GM15510 (cell line): ENCODE measurements around the gene KLHL29.

Source experiments
- POLR2A ChIP-seq: IDR thresholded peaks from 3 replicates; pipeline ENCODE4 v1.6.1; 2011; ENCODE audit warnings: borderline replicate concordance; ENCODE audit not compliant: insufficient read length; ENCODE audit errors: extremely low read depth

The KLHL29 gene

DNA sequence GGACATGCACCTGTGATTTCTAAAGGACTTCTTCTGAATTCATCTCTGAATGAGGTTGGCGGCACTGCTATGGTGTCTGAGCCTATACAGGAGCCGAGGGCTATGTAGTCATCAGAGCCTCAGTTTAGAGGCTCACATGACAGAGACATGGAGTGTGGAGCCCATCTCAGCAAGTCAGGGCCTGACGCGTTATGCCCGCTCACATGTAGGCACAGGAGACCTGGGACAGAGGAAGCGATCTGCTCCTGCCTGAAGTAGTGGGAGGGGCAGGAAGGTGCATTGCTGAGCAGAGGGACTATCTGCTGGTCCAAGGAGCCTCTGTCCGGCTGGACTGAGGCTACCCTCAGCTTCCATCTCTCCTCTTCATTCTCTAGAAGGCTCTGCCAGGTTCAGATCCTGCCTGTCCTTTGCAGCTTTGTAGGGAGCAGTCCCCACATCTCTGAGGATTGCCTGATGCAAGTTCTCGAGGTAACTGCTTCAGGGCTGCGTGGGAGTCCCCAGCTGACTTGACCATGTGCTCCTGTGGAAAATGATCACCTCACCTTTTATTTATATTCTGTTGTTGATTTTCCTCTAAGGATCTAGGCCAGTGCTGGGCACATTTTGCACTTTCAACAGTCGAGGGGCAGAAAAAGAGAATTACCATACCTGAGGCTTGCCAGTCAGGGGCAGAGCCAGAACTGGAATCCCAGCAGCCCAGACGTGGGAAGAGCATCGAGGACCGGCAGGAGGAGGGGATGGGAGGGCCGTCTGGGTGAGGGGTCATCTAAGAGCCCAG lies 16.6 kb downstream of the KLHL29 start:
- TF ChIP-seq POLR2A = no peak

DNA sequence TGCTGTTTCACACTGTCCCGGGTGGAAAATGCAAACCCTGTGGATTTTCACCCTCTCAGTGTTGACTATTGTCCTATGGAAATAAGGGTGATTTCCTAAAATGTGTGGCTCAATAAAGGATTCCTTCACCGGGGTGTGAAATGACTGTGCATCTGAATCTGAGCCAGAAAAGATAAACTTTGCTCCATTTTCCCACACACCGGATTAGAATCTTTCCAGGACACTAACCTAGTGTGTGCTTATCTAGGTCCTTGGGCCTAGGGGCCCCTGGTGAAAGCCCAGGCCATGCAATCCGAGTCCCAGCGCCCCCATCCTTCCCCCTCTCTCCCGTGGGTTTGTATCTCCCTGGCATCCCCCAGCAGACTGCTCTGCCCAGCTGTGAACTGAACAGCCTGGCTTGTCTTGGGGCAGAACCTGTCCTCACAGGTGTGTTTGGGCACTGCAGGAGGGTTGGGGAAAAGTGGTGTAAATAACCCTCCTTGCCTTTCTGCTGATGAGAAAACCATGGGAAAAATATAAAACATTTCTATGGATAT lies 17.3 kb downstream of the KLHL29 start:
- no peak for TF ChIP-seq POLR2A

DNA sequence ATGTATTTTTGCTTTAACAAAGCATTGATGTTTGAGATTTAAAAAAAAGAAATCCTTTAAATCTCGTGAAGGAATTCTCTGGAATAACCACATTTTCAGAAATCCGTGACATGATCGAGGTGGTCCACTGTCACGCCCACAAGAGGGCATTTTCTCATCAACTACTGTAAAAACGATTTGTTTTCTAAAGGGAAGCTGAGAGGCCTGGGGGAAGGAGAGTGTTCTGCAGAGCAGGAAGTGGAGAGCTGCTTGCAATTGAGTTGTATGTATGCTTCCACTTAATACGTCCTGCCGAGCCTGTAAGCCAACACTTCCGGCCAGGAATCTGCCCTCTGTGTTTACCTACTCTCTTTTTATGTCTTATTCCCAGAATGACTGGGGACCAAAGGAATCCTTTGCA lies 19.4 kb downstream of the KLHL29 start:
- no peak for TF ChIP-seq POLR2A

DNA sequence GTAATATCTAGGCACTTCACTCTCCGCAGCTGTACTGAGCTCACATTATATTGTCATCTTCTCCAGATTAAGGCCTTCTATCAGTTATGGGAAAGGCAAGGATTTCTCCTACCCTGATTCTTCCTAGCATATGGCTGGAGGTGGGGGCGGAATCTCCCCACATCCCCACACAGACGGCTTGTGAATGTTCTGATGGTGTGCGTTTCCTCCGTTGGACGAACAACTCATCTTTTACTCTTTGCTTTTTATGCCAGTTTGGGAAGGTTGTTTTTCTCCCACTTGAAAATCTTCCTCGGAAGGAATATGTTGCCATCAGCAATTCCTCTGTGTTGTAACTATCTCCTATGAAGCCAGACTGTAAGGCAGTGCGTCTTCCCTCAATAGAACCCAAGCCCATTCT lies 24.3 kb downstream of the KLHL29 start:
- TF ChIP-seq POLR2A = no peak

DNA sequence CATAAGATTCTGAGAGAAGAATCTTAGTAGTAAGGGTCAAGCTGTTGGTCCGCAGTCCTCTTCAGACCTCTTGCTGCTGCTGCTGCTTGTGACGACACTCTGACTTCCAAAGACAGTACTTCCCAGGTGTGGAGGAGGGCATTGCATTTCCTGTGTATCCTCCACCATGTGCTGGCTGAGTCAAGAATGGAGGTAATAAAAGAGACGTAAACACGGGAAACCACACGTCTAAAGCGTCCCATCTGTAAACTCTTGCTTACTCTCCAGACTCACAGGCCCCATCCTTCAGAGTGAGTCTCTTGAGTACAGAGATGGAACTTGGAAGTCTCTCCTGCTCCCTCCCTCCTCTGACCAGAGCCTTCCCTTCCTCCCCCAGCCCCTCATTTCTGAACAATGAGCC lies 25.6 kb downstream of the KLHL29 start:
- TF ChIP-seq POLR2A = no peak

DNA sequence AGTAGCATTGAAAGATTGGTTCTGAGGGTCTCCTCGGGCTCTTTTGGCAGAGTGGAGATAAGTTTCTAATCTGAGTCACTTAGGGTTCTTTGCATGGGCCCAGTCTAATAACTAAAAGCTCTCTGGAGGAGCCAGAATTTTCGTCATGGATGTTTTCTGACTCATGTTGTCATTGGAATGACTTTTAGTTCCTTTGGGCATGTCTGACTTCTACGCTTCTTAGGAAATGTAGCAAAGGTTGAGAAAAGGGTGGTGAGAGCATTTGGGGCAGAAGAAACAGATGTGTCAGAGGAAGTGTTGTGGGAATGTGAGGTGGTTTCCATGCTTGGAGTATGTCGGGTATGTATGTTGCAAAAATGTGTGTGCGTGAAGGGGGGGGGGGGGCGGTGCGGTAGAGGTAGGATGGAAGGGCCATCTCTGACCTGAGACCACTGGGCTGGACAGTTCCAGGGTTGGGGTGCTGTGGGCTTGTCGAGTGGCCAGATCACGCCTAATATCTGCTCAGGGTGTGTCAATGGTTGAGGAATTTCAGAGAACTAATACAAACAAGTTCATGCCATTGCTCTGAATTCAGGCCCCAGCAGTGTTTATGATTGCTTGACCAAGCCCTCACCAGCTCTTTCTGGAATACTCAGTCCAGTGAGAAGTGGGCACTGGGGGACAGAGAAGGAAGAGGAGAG lies 26.9 kb downstream of the KLHL29 start:
- TF ChIP-seq POLR2A = no peak

DNA sequence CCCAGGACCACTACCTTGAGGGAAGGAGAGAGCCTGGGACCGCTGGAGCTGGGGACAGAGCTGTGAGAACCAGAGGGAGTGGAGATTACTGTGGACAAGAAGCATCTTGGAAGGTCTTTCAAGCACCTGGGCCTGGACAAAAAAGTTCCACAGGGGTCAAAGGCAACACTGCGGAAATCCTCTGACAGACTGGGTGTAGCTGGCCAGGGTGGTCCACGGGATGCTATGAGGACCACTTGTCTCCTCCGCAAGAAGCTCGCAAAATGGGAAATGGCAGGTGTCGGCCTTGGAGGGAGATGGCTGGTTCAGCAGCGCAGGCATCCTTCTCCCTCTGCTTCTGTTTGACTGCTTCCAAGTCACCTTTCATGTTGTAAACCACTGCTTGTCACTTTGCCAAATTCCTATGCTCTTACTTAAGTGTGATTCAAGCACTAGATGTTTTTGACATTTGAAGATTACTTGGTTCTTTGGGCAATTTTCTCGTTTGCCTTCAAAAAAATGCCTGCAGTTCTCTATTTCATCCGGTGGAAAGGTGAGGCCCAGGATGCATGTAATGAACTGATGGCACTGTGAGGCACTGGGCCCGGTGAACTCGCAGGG lies 27.7 kb downstream of the KLHL29 start:
- no peak for TF ChIP-seq POLR2A

DNA sequence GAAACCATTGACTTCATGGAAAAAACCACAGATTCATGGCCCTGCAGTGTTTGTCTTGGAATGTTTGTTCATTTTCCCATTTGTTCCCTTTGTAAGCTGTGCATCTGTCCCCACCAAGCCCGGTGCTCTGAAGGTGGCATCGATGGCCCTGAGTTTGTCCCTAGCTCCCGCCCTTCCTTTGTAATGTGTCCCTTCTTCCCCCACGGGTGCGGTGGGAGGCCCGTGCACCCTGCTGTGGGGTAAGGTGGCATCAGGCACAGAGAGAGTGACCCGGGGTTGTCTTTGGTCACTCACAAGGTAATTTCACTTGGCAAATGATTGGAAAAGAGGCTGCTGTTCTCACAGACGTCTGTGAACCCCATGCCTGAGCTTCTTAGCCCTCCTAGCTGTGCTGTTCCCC lies 28.7 kb downstream of the KLHL29 start:
- no peak for TF ChIP-seq POLR2A

DNA sequence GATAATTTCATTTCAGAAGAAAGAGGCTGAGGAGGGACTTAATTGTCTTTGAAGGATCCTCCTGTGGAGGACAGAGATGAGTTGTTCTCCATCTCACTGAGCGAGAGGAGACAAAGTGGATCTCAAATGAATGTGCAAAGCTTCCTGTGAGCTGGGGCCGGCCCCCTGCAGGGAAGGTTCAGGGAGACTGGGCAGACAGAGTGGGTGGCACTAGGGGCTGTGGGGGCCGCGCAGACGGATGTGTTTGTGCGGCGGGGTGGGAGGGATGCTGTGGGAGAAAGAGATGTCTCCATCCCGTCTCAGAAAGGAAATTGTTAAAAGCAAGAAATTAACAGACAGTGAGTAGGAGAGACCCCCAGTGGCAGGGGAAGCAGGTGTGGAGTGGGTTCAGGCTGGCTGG lies 29.1 kb downstream of the KLHL29 start:
- no peak for TF ChIP-seq POLR2A

DNA sequence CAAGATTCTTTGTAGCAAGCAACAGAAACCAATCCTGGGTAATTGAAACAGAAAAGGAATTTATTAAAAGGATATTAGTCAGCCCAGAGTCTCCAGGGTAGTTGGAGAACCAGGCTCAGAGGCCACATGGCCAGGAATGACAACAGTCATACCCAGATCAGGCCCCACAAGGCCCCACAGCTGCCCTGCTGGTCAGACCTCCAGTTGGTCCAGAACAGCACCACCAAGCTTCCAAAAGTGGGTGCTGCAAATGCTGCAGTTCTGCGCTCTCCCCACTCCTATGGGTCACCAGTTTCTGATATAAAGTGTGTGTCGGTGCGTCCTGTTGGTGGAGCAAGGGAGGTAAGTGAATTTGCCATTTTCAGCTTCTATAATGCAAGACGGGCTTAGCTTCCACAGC lies 29.9 kb downstream of the KLHL29 start:
- TF ChIP-seq POLR2A = no peak

DNA sequence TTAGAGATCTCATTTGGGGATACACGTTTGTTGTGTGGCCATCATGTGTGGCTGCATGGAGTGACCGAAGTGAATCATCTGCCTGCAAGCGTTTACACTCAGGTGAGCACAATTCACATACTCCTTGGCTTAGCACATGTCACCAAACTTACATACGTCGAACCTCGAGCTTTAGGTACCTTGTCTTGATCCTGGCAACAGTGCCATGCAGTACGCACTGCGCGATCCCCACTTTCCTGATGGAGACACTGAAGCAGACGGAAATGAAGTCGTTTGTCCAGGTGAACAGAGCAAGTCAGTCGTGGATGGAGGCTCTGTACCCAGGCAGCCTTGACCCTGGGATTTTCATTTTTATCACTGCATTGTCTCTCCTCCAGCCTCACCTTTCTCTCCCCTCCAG lies 32.3 kb downstream of the KLHL29 start:
- TF ChIP-seq POLR2A = no peak

DNA sequence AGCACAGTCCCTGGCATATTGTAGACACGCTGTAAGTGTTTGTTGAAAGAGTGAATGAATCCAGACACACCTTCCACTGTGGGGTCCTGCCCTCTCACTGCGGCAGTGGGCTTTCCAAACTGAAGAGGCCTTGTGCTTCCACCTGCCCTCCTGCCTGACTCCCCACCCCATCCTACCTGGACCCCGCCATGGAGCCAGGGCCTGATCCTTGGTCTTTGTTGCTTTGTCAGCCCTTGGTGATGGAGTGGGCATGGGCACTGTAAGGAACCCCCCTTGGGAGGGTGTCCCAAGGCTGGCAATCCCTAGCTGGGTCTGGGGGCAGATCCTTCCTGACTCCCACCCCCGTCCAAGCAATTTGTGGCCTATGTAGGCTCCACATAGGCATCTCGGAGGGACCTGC lies 33.1 kb downstream of the KLHL29 start:
- TF ChIP-seq POLR2A = no peak

DNA sequence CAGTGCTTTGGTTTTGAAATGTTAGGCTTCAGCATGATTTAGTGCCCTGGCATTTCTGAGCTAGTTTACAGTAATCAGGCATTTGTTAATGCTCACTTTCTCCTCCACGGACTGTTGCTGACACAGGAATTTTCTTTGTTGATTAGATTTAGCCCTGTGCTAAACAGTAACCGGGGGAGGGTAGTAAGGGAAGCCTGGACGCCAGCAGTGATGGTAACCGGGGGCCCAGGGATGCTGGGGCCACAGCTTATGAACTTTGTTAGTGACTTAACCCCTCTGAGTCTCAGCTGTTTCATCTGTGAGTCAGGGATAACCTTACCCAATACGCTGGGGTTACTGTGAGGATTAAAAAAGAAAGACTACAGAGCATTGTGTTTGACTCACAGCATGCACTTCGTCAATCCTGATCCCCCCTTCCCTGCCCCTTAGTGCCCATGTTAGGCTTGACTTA lies 33.5 kb downstream of the KLHL29 start:
- TF ChIP-seq POLR2A = no peak

DNA sequence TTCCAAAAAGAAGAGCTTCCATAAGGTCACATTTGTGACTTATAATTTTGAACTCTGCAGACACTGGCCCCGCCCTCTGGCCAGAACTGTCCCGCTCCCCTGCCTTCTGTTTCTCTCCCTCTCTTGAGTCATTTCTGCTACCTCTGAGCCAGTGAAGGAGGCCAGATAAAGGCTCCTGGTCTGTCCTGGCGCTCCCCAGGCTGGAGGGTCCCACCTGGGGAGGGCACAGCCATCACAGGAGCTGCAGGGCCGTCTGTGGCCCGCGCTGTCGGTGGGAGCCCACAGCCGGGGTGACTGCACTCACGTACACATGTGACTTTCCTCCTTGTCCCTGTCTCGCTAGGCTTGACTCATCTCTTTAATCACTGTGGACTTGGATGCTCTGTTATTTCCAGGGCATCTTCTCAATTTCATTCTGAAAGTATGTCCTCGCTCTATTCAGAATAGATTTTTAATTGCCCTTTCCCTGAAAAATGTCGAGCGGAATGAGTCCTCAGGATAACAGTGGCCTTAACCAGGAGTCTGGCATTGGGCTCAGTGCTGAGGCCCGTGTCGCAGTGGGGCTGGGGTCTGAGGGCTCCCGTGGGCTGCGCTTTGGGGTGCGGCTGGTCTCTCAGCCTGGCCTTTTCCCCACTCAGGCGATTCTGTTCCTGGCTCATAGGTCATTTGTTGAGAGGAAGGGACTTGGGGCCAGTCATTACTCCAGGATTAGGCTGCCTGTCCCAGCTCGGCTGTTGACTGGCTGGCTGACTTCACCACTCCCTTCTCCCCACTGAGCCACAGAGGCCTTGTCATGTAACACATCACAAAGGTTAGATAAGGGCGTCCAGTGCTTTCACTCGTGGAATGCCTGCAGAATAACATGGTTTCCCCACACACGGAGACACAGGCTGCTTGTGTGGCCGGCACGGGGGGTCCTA lies 34.5 kb downstream of the KLHL29 start:
- TF ChIP-seq POLR2A = no peak
